ENCODE data around the gene KDM1A. TPM values are rescaled to one million over a fixed set of nuclear protein-coding genes. Genes with fewer than 3 reads are reported as not detected.

Gene KDM1A
- total and polyA plus RNA-seq, 2 of the 13 experiments (the other 11 are each of a cell fraction or from before 2014, with no cell fraction given) = 81.3 to 173 TPM

- peak; percentile 92 for TF ChIP-seq HNRNPK (IDR thresholded peaks at IDR 0.05; ENCODE audit: low read depth, low read length, poor library complexity, severe bottlenecking)
- 0 out of 2 replicates have a peak, but pooled peaks have one; percentile 9 for TF ChIP-seq PLSCR1 (CRISPR knock-in tag; IDR thresholded peaks at IDR 0.05; ENCODE audit: borderline replicate concordance)
- no peak for TF ChIP-seq ZNF570 (CRISPR knock-in tag; IDR thresholded peaks at IDR 0.05; ENCODE audit: borderline replicate concordance)
These were observed 591 bp upstream of the KDM1A start (continued) for GRCh38 chr1:23018661-23019093.

GRCh38 chr1:23019863-23020625 lies 776 bp downstream of the KDM1A start:
- DNase-seq (ENCODE audit: low spot score) (peak; percentile 44), ATAC-seq (peak; percentile 45), FAIRE-seq (no peak)
- no peak overlapping the region for H2AFZ ChIP-seq (ENCODE audit: low read length)
- peak overlapping the region; percentile 98 for H3K9ac ChIP-seq (ENCODE audit: insufficient read depth, low read depth, low read length)
- ChIA-PET CTCF (ENCODE audit: low intra/inter-chr PET ratio, low total read pairs) (no interaction called here), POLR2A (interaction anchor here (0.8 kb wide), 1 partner anchor 10 kb away, joined by 3 read pairs; no protein-coding TSS in a partner anchor)
- peaks cover 6% of the 10 kb centered on the region; the same call in 1 of the 2 replicates for H3K9me3 ChIP-seq (ENCODE audit: low read length)
- peak overlapping the region; percentile 77 for H3K4me2 ChIP-seq (ENCODE audit: low read depth, low read length)
- WGBS (ENCODE audit: low lambda C conversion rate) = under 1% methylated on average over 33 of the region's 42 CpGs
- in situ Hi-C loops (cut with HindIII; ENCODE audit: extremely low pct_ligation_motif_present, low pct_unique_long_range_greater_than_20kb) (no loop called here), intact Hi-C loops (cut with micrococcal nuclease; ENCODE audit: unreplicated experiment) (no loop called here)
- peaks cover 58% of the 10 kb centered on the region for H3K79me2 ChIP-seq (ENCODE audit: insufficient read depth, low read length)
- peak overlapping the region; percentile 88 for H3K27ac ChIP-seq (ENCODE audit: extremely low read length, insufficient read depth, low read length)
- peaks cover 26% of the 10 kb centered on the region for H4K20me1 ChIP-seq (ENCODE audit: insufficient read depth, low read length)
- H3K4me3 ChIP-seq (replicated peaks in 1 of 3; ENCODE audit: insufficient read depth in 1 of 3, low read depth in 2 of 3, low read length in 3 of 3) = peak overlapping the region; percentile 80 to 94 (median 93)
- H3K27me3 ChIP-seq (ENCODE audit: control insufficient read depth in 1 of 2, insufficient read depth in 2 of 2, low read length in 2 of 2) = no peaks in the 10 kb centered on the region
- no peaks in the 10 kb centered on the region; a peak in 1 of 5 replicates for H3K36me3 ChIP-seq (replicated peaks in 1 of 2; ENCODE audit: control insufficient read depth in 1 of 2, insufficient read depth in 2 of 2, low read length in 2 of 2)
- peaks cover 41% of the 10 kb centered on the region for H3K4me1 ChIP-seq (ENCODE audit: insufficient read depth, low read length)
- TSS peak; percentile 75 for BruUV-seq (replicated peaks)
- TF ChIP-seq SAP130 (CRISPR knock-in tag; IDR thresholded peaks at IDR 0.05; ENCODE audit: low read depth) (peak; percentile 37), ZEB1 (IDR thresholded peaks at IDR 0.05; ENCODE audit: insufficient replicate concordance, low read depth) (peak; percentile 11), AHR (CRISPR knock-in tag; IDR thresholded peaks at IDR 0.05) (0 out of 2 replicates have a peak, but pooled peaks have one; percentile 31), ZNF503 (CRISPR knock-in tag; IDR thresholded peaks at IDR 0.05) (peak; percentile 37; the same call in 1 of the 2 replicates), ZBTB7B (CRISPR knock-in tag; IDR thresholded peaks at IDR 0.05) (peak; percentile 20; the same call in 1 of the 2 replicates), REL (CRISPR knock-in tag; conservative IDR thresholded peaks at IDR 0.05) (peak; percentile 69), ZNF557 (CRISPR knock-in tag; IDR thresholded peaks at IDR 0.05) (0 out of 2 replicates have a peak, but pooled peaks have one; percentile 47), KLF6 (CRISPR knock-in tag; IDR thresholded peaks at IDR 0.05) (0 out of 2 replicates have a peak, but pooled peaks have one; percentile 43), HOXA9 (CRISPR knock-in tag; IDR thresholded peaks at IDR 0.05; ENCODE audit: borderline replicate concordance) (no peak), HBP1 (CRISPR knock-in tag; IDR thresholded peaks at IDR 0.05; ENCODE audit: low read depth) (no peak), THAP9 (CRISPR knock-in tag; IDR thresholded peaks at IDR 0.05; ENCODE audit: borderline replicate concordance) (0 out of 2 replicates have a peak, but pooled peaks have one; percentile 8)

All from HepG2 (cell line).